HG02840 (cell line): ENCODE data around the gene TIMM29.

ENCODE experiments used
- ATAC-seq: cut with Tn5 transposase; IDR thresholded peaks from one replicate; pipeline ENCODE4 v1.9.1; 2021; ENCODE audit warnings: mild to moderate bottlenecking, moderate library complexity, moderate number of reproducible peaks; ENCODE audit not compliant: unreplicated experiment, low FRiP score

TIMM29 gene

GRCh38 chr19:10911579-10912363 is 16.8 kb upstream of the TIMM29 start:
- no peak for ATAC-seq

GRCh38 chr19:10912619-10913018 is 16.0 kb upstream of the TIMM29 start:
- ATAC-seq: no peak

- no peak for ATAC-seq
These were observed 14.8 kb upstream of the TIMM29 start for GRCh38 chr19:10913716-10914340.

- ATAC-seq: no peak
These were observed 13.2 kb upstream of the TIMM29 start for GRCh38 chr19:10915130-10916091.

GRCh38 chr19:10916602-10917001 is 12.0 kb upstream of the TIMM29 start:
- ATAC-seq: no peak

GRCh38 chr19:10918359-10918758 is 10.3 kb upstream of the TIMM29 start:
- no peak for ATAC-seq

- no peak for ATAC-seq
These were observed 9.0 kb upstream of the TIMM29 start for GRCh38 chr19:10919352-10920287.

- ATAC-seq: no peak
These were observed 8.3 kb upstream of the TIMM29 start for GRCh38 chr19:10920288-10920655.

GRCh38 chr19:10920781-10921180 is 7.8 kb upstream of the TIMM29 start:
- no peak for ATAC-seq

GRCh38 chr19:10921199-10921909 is 7.3 kb upstream of the TIMM29 start:
- no peak for ATAC-seq

- ATAC-seq: no peak
These were observed 6.5 kb upstream of the TIMM29 start for GRCh38 chr19:10921910-10922637.

GRCh38 chr19:10922638-10923014 is 6.0 kb upstream of the TIMM29 start:
- no peak for ATAC-seq

- no peak for ATAC-seq
These were observed 5.1 kb upstream of the TIMM29 start for GRCh38 chr19:10923260-10924112.

GRCh38 chr19:10924597-10924996 is 4.0 kb upstream of the TIMM29 start:
- no peak for ATAC-seq

GRCh38 chr19:10927730-10928562 is 665 bp upstream of the TIMM29 start:
- peak; percentile 1 for ATAC-seq

- ATAC-seq: no peak
These were observed 787 bp downstream of the TIMM29 start for GRCh38 chr19:10929402-10929794.
